SU-DHL-6 (cell line): ENCODE results near the gene C3orf70.

Experiments
- H2AFZ ChIP-seq: fragments of 200-600 bp; sonication (generic); 2 replicates; pipeline ENCODE4 v1.6.1; 2014; ENCODE audit warnings: low read depth, mild to moderate bottlenecking, moderate library complexity, mixed read lengths, antibody characterized with exemption, low read length; ENCODE audit not compliant: severe bottlenecking
- H3F3A ChIP-seq: fragments of 200-600 bp; shearing (Covaris generic); 2 replicates; pipeline ENCODE4 v1.6.0; 2016; ENCODE audit warnings: antibody characterized with exemption, mild to moderate bottlenecking; ENCODE audit not compliant: insufficient read depth
- H3K27ac ChIP-seq: fragments of 200-600 bp; sonication (generic); 2 replicates; pipeline ENCODE4 v1.5.1; 2016; ENCODE audit warnings: low read depth, mild to moderate bottlenecking, low read length, moderate library complexity, mixed read lengths
- H3K27me3 ChIP-seq: fragments of 200-600 bp; sonication (generic), shearing (Covaris generic); 2 replicates; pipeline ENCODE4 v1.6.0; 2014; ENCODE audit warnings: mild to moderate bottlenecking, low read length
- H3K36me3 ChIP-seq: fragments of 200-600 bp; sonication (generic); 2 replicates; pipeline ENCODE4 v1.6.1; 2014; ENCODE audit warnings: mild to moderate bottlenecking, low read length, mixed read lengths
- H3K4me2 ChIP-seq: fragments of 300-600, 200-600 bp; shearing (Covaris generic), sonication (generic); 2 replicates; pipeline ENCODE4 v1.6.0; 2014; ENCODE audit warnings: low read length, low read depth, mild to moderate bottlenecking; ENCODE audit not compliant: poor library complexity, severe bottlenecking
- H3K4me3 ChIP-seq: fragments of 200-600 bp; sonication (generic); 2 replicates; pipeline ENCODE4 v1.5.1; 2014; ENCODE audit warnings: antibody characterized with exemption, low read length, mild to moderate bottlenecking, mixed read lengths; ENCODE audit not compliant: insufficient read depth, poor library complexity, severe bottlenecking
- H3K79me2 ChIP-seq: fragments of 200-600 bp; sonication (generic); 2 replicates; pipeline ENCODE4 v1.6.1; 2014; ENCODE audit warnings: mild to moderate bottlenecking, low read length, moderate library complexity; ENCODE audit not compliant: insufficient read depth
- H3K9ac ChIP-seq: fragments of 200-600 bp; sonication (generic); 2 replicates; pipeline ENCODE4 v1.7.0; 2014; ENCODE audit warnings: mild to moderate bottlenecking, low read length
- H3K9me2 ChIP-seq: fragments of 200-600 bp; sonication (generic); replicated peaks from 2 replicates; pipeline ENCODE4 v1.6.1; 2014; ENCODE audit warnings: low read length; ENCODE audit not compliant: insufficient read depth
- H3K9me3 ChIP-seq: fragments of 200-600 bp; sonication (generic); 2 replicates; pipeline ENCODE4 v1.6.1; 2014; ENCODE audit warnings: low read length, mixed read lengths; ENCODE audit not compliant: insufficient read depth
- H4K20me1 ChIP-seq: fragments of 200-600 bp; sonication (generic); 2 replicates; pipeline ENCODE4 v1.6.1; 2014; ENCODE audit warnings: low read depth, mild to moderate bottlenecking, antibody characterized with exemption, low read length, moderate library complexity, mixed read lengths
- EZH2phosphoT487 ChIP-seq: fragments of 200-600 bp; sonication (generic), shearing (Covaris generic); conservative IDR thresholded peaks from 2 replicates; pipeline ENCODE4 v1.6.1; 2018; ENCODE audit warnings: mild to moderate bottlenecking, antibody characterized with exemption, low read length, moderate library complexity, mixed read lengths
- TF ChIP-seq, protein P1 (sequence below): fragments of 200-600 bp; sonication (generic); IDR thresholded peaks from one replicate; pipeline ENCODE4 v1.5.1; 2017; ENCODE audit warnings: antibody characterized with exemption, mild to moderate bottlenecking, low read length, moderate library complexity; ENCODE audit not compliant: insufficient read depth, poor library complexity, severe bottlenecking

C3orf70 gene

DNA sequence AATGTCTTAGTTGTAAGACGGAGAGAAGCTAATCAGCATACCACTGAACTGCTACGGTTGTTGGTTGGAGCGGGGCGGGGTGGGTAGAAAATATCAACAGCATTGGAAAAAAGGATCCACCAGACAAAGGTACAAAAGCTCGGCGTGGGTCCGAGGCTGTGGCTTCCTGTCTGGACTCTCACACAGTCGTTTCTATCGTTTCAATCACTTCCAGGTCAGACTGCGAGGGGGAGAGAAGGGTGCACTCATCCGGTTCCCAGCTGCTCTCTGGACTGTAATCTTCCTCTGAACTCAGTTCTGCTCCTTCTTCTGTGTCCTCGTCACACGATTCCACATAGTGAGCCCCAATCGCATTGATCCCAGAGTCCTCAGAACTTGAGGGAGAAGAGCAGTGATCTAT lies 70.0 kb downstream of the C3orf70 start:
- no peak for TF ChIP-seq EZH2phosphoT487
- TF ChIP-seq, protein P1, sequence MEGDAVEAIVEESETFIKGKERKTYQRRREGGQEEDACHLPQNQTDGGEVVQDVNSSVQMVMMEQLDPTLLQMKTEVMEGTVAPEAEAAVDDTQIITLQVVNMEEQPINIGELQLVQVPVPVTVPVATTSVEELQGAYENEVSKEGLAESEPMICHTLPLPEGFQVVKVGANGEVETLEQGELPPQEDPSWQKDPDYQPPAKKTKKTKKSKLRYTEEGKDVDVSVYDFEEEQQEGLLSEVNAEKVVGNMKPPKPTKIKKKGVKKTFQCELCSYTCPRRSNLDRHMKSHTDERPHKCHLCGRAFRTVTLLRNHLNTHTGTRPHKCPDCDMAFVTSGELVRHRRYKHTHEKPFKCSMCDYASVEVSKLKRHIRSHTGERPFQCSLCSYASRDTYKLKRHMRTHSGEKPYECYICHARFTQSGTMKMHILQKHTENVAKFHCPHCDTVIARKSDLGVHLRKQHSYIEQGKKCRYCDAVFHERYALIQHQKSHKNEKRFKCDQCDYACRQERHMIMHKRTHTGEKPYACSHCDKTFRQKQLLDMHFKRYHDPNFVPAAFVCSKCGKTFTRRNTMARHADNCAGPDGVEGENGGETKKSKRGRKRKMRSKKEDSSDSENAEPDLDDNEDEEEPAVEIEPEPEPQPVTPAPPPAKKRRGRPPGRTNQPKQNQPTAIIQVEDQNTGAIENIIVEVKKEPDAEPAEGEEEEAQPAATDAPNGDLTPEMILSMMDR: no peak
- Histone ChIP-seq H4K20me1 (no peaks in the 10 kb centered on the region), H3F3A (no peaks in the 10 kb centered on the region), H3K27ac (no peak overlapping the region), H3K4me2 (no peak overlapping the region), H3K27me3 (no peaks in the 10 kb centered on the region), H3K4me3 (no peak overlapping the region), H3K79me2 (no peaks in the 10 kb centered on the region), H3K36me3 (no peaks in the 10 kb centered on the region), H3K9me3 (no peaks in the 10 kb centered on the region), H3K9ac (no peak overlapping the region), H3K9me2 (no peaks in the 10 kb centered on the region), H2AFZ (no peak overlapping the region)

DNA sequence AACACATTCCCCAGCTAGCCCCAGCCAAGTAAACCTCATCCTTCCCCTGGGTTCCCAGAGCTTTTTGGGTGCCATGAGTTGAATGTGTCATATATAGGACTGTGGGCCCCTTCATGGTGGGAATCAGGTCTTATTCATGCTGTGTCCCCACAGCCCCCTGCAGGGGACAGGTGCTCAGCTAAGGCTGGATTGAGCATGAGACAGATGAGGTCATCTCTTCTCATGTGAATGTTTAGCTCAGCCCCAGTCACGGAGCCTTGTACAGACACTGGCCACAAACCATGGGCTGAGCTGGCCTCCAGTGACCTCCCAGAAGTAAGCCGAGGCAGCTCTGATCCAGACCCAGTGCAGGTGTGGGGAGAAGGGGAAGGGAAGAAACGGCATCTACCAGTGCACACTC lies 70.7 kb downstream of the C3orf70 start:
- Histone ChIP-seq H3K9me2 (no peaks in the 10 kb centered on the region), H3K79me2 (no peaks in the 10 kb centered on the region), H3K27me3 (no peaks in the 10 kb centered on the region), H3K4me3 (no peak overlapping the region), H2AFZ (no peak overlapping the region), H3K9ac (no peak overlapping the region), H4K20me1 (no peaks in the 10 kb centered on the region), H3F3A (no peaks in the 10 kb centered on the region), H3K36me3 (no peaks in the 10 kb centered on the region), H3K4me2 (no peak overlapping the region), H3K9me3 (no peaks in the 10 kb centered on the region), H3K27ac (no peak overlapping the region)
- no peak for TF ChIP-seq EZH2phosphoT487
- TF ChIP-seq, protein P1: no peak

DNA sequence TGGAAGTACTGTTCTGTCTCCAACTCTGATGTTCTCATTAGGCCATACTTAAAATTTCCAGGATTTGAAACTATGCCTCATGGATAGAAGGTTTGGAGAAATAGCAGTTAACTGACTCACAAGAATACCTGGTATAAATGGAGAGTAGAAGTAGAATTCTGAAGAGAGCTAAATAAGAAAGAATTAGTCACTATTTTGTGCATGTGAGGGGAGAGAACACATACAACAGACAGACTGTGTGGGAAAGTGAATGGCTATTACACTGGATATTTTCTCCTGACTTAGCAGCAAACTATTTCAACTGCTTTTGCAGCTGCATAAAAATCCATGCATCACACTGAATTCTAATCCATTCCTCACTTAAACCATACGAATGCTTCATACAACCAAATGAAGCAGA lies 71.3 kb downstream of the C3orf70 start:
- Histone ChIP-seq H3K4me2 (no peak overlapping the region), H3K9me3 (no peaks in the 10 kb centered on the region), H3K9ac (no peak overlapping the region), H2AFZ (no peak overlapping the region), H4K20me1 (no peaks in the 10 kb centered on the region), H3K9me2 (no peaks in the 10 kb centered on the region), H3F3A (no peaks in the 10 kb centered on the region), H3K27ac (no peak overlapping the region), H3K4me3 (no peak overlapping the region), H3K79me2 (no peaks in the 10 kb centered on the region), H3K36me3 (no peaks in the 10 kb centered on the region), H3K27me3 (no peaks in the 10 kb centered on the region)
- TF ChIP-seq EZH2phosphoT487: no peak
- TF ChIP-seq, protein P1: no peak

DNA sequence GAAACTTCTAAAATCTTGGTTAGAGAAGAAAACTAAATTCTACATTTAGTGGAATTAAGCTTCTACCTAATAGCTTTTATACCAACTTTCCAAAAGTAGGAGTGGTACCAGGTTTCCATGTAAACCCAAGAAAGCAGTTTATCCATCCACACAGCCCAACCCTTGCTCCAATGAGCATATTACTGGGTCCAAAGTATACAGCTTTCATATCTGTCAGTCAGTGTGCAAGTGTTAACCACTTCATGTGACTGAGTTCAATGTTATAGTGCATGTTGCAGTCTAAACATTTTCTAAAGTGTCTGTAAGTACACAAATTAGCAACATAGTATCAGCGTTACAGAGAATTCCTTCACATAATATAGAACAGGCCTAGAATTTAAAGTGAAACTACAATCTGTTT lies 73.2 kb downstream of the C3orf70 start:
- no peak overlapping the region for H3K9ac ChIP-seq
- TF ChIP-seq, protein P1: no peak
- no peak for TF ChIP-seq EZH2phosphoT487
- H3F3A ChIP-seq: no peaks in the 10 kb centered on the region
- no peak overlapping the region for H3K4me3 ChIP-seq
- no peaks in the 10 kb centered on the region for H4K20me1 ChIP-seq
- no peaks in the 10 kb centered on the region for H3K36me3 ChIP-seq
- no peaks in the 10 kb centered on the region for H3K9me2 ChIP-seq
- no peaks in the 10 kb centered on the region for H3K27me3 ChIP-seq
- no peak overlapping the region for H3K4me2 ChIP-seq
- H3K79me2 ChIP-seq: no peaks in the 10 kb centered on the region
- no peak overlapping the region for H3K27ac ChIP-seq
- no peaks in the 10 kb centered on the region for H3K9me3 ChIP-seq
- no peak overlapping the region for H2AFZ ChIP-seq
